ENCODE measurements around the gene MDC1.
"Not testable (repeated sequence)": the region's sequence is repeated elsewhere in the genome, so short reads cannot be mapped to it uniquely, and the experiment has no call there.

DNA sequence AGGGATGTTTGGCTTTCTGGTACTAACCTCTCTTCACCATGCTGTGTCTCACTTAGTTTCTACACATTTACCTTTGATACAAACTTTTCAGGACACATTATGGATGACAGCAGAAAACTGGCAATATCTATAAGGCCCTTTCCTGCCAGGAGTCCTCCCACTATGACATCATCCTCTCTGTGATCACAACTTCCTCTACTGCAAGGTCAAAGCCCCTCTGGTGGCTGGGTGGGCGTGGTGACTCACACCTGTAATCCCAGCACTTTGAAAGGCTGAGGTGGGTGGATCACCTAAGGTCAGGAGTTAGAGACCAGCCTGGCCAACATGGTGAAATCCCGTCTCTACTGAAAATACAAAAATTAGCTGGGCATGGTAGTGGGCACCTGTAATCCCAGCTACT, 50.8 kb downstream of the MDC1 start:
- TF ChIP-seq EZH2 (IDR thresholded peaks at IDR 0.05; ENCODE audit: low read length) = not testable (repeated sequence)
- TF ChIP-seq, protein P1, sequence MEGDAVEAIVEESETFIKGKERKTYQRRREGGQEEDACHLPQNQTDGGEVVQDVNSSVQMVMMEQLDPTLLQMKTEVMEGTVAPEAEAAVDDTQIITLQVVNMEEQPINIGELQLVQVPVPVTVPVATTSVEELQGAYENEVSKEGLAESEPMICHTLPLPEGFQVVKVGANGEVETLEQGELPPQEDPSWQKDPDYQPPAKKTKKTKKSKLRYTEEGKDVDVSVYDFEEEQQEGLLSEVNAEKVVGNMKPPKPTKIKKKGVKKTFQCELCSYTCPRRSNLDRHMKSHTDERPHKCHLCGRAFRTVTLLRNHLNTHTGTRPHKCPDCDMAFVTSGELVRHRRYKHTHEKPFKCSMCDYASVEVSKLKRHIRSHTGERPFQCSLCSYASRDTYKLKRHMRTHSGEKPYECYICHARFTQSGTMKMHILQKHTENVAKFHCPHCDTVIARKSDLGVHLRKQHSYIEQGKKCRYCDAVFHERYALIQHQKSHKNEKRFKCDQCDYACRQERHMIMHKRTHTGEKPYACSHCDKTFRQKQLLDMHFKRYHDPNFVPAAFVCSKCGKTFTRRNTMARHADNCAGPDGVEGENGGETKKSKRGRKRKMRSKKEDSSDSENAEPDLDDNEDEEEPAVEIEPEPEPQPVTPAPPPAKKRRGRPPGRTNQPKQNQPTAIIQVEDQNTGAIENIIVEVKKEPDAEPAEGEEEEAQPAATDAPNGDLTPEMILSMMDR (optimal IDR thresholded peaks at IDR 0.05 in 1 of 3, IDR thresholded peaks at IDR 0.05 in 1 of 3, conservative IDR thresholded peaks at IDR 0.05 in 1 of 3; ENCODE audit: extremely low read depth in 1 of 3, insufficient read depth in 2 of 3, low read length in 3 of 3) = not testable (repeated sequence)

Measured in keratinocyte (primary cell).